Measurements from ENCODE around the gene CFB.

DNA sequence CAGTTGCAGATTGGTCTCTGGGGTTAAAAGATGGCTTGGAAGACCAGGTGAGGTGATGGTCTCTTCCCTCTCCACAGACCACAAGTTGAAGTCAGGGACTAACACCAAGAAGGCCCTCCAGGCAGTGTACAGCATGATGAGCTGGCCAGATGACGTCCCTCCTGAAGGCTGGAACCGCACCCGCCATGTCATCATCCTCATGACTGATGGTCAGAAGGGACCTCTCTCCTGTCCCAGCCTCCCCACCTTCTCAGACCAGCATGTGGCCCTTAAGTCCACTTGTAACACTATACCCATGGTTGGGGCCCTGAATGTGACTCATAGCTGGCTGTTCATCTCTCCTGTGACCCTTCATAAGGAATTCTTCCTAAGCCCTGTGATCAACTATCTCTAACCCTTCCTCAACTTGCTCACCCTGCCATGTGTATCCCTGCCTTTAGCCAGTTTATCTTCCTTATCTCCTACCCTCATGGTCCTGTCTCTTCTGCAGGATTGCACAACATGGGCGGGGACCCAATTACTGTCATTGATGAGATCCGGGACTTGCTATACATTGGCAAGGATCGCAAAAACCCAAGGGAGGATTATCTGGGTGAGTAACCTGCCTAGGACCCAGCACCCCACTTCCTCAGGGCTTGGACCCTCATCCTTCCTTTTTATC, 3.0 kb downstream of the CFB start:
- TF ChIP-seq, protein P1, sequence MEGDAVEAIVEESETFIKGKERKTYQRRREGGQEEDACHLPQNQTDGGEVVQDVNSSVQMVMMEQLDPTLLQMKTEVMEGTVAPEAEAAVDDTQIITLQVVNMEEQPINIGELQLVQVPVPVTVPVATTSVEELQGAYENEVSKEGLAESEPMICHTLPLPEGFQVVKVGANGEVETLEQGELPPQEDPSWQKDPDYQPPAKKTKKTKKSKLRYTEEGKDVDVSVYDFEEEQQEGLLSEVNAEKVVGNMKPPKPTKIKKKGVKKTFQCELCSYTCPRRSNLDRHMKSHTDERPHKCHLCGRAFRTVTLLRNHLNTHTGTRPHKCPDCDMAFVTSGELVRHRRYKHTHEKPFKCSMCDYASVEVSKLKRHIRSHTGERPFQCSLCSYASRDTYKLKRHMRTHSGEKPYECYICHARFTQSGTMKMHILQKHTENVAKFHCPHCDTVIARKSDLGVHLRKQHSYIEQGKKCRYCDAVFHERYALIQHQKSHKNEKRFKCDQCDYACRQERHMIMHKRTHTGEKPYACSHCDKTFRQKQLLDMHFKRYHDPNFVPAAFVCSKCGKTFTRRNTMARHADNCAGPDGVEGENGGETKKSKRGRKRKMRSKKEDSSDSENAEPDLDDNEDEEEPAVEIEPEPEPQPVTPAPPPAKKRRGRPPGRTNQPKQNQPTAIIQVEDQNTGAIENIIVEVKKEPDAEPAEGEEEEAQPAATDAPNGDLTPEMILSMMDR (IDR thresholded peaks at IDR 0.05; ENCODE audit: insufficient read depth, low read depth, low read length) = no peak
- no peak for TF ChIP-seq EZH2 (IDR thresholded peaks at IDR 0.05; ENCODE audit: insufficient read depth, low read length)
